Thyroid gland (tissue), 4 donors: ENCODE results near the gene MPG.

Source experiments
- CTCF ChIP-seq, 6 experiments: fragments of 200-600 bp in 3 of 6; fragments of 450-650 bp in 3 of 6; sonication (generic) in 3 of 6; IDR thresholded peaks; one replicate each; pipeline ENCODE4 v1.5.1; 2016 to 2019; ENCODE audit warnings: antibody characterized with exemption in 6 of 6, mild to moderate bottlenecking in 2 of 6, inconsistent platforms in 1 of 6, moderate library complexity in 1 of 6
- POLR2A ChIP-seq, 2 donors: fragments of 450-650 bp; IDR thresholded peaks; one replicate each; pipeline ENCODE4 v1.6.1; 2017; ENCODE audit warnings: antibody characterized with exemption in 2 of 2, mild to moderate bottlenecking in 2 of 2, moderate library complexity in 1 of 2

GRCh38 chr16:74051-74746 lies 3.8 kb upstream of the MPG start:
- TF ChIP-seq CTCF (IDR thresholded peaks at IDR 0.05) (no peak), POLR2A (IDR thresholded peaks at IDR 0.05) (no peak)
